Fibroblast of peridontal ligament (primary cell): ENCODE results near the gene WWOX.

Experiments used
- DNase-seq: peaks from one replicate; pipeline ENCODE4 v3.0.0-alpha.2; 2010; ENCODE audit errors: extremely low read depth

The WWOX gene

DNA sequence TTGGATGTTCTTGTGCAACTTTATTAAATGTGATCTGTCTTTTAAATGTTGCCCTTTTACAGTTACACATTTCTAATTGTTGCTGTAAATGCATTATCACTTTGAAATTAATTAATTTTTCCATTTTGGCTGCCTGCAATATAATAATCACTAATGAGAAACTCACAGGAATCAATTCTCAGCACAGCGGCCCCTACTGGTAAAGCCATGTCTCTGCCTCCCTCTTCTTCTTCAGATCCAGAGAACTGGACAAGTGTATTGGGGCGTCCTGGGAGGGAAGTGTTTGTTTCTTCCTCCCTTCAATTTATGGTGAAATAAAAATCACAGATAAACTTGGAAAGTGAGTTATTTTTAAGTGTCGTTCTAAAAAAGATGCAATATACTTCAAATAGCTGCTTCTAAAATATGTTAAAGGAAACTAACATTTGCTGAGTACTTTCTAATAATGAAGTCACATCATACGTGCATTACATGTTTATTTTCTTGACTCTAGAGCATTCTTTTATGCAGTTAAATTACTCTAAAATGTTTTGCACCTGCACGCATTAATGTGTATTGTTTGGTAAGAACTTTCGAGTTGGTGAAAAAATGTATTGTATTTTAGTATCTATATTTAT lies 338.0 kb downstream of the WWOX start:
- DNase-seq, result no peak

DNA sequence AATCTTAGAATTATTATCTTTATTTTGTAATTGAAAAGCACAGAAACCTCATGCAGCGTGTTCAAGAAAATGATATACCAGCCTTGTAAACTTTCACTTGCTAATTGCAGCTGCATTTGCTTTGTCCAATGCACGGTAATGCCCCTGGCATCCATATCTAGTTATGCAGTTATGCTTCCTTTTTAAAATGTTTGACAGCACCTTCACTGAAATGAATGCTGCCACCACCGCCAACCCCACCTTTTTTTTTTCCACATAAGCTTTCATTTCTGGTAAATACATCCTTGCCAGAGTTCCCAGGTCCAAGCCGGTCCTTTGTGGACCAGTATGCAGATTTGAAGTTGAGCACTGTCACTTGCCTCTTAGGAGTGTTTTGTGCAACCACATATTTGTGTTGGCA lies 338.8 kb downstream of the WWOX start:
- no peak for DNase-seq

DNA sequence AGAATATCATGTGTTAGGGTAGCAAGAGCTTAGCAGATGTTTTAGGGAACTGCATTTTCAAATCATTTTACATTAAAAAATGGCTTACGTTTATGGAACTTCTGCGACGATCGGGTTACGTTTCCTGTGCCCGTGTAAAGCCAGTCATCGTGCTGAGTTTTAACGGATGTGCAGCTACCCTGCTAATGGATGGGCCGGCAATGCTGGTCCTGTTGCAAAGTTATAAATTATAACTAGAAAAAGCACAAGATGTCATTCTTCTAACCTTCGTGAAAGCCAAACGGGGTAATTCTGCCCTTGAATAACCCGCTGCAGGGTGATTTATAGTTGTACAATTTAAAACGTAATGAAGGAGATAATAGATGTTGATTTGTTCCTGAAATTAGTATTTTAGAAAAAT lies 339.2 kb downstream of the WWOX start:
- no peak for DNase-seq

DNA sequence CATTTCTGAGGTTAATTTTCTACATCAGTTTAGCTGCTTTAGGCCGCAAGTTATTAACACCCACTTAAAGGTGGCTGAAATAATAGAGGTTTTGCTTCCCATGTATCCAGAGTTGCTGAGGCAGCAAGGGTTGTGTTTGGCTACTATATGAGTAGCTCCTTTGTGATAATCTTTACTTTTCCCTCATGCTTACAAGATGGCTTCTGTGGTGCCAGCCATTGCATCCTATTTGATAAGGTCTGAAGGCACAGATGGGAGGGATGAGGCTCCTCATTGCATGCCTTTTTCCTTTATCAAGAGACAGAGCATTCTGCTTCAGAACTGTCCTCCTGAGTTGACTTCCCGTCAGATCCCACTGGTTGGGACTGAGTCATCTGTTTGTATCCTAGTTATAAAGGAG lies 340.2 kb downstream of the WWOX start:
- DNase-seq, result no peak

DNA sequence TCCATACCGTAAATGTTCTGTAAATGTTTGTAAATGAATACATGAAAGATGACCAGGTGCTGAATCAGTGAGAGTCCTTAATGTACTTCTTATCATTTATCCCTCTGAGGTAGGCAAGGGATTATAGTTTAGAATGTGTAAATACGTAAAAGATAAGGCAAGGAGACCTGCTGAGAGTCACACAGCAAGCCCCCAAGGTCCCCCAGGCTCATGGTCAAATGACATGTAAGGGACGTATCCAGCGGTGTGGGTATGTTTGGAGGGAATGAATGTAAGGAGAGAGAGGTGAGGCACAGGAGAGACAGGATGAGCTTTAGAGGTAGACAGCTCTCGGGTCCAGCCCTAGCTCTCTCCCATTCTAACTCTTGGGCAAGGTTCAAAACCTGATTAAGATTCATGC lies 341.8 kb downstream of the WWOX start:
- DNase-seq, result no peak

DNA sequence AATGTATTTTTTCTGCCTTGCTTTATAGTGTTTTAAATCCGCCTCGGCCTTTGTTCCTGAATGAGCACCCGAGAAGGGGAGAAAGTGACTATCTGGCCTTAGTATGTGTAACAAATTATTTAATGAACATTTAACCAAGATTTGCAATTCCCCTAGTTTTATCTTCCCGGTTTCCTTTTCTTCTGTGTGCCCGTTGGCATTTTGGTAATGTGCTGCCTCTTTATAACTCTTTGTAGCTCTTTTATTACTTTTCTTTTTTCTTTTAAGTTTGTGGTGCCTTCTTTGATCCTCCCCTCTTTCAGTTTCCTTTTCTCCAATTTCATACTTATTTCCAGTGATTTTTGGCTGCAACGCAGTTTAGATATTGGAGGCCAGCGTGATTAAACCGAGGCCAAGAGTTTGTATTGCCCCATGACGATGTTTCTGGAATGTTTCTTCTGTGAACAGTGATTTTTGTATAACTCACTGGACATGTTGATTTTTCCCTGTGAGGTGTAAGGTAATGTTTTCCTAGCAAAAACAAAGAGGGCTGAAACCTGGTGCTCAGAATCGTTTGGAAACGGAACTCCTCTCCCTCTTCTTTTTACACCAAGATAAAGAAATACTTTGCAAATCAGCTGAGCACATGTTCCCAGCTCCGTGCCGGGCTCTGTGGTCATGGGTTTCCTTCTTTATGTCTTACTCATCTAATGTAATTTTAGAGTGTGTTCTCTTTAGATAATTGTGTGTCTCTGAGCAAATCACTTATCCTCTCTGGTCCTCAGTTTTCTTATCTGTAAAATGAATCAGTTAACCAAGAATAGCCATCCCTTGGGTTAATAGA lies 344.3 kb downstream of the WWOX start:
- no peak for DNase-seq

DNA sequence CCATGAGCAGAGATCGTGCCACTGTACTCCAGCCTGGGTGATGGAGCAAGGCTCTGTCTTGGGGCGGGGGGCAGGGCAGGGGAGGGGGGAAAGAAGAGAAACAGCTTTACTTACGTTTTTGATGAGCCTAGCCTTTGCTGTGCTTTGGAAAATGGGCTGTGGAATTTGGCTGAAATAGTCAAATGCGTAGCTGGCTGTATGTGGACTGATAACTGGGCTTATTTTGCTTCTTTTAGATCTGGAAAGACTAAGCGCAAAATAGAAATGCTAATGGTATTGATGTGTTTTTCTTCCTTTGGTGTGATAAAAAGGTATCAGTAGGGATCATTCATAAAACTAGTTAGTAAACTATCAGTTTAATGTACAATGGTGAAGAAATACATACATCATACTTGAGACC lies 346.4 kb downstream of the WWOX start:
- DNase-seq, result no peak

DNA sequence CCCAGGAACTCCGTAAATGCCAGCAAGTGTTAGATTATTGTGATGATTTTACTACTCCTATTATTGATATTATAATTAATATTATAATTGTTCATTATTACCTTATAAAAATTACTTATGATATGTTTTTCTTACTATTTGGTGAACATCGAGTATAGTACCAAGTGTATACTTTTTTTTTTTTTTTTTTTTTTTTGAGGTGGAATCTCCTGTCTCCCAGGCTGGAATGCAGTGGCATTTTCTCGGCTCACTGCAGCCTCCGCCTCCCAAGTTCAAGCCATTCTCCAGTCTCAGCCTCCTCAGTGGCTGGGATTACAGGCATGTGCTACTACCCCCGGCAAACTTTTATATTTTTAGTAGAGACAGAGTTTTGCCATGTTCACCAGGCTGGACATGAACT lies 347.0 kb downstream of the WWOX start:
- no peak for DNase-seq

DNA sequence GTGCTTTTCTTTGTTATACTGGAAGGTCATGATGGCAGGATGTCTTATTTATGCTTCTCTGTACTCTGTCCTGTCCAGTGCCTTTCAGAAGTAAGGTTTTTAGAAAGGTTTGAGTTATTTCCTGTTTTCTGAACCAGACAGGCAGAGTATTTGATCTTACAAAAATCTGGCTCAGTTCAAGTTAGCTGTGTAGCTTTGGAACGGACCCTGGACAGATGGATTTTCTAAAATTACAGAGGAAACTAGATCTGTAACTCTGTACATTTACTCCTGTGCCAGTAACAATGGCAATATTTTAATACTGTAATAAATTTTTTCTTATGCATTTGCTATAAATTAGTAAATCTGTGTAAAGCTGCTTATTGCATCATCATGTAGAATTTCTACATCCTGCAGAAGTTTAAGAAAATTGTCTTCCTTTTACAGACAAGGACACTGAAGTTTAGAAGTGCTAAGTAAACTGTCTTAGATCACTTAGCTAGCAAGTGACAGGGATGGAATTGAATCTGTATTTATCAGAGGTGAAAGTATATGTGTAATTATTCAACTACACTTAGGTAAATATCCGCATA lies 347.6 kb downstream of the WWOX start:
- no peak for DNase-seq

DNA sequence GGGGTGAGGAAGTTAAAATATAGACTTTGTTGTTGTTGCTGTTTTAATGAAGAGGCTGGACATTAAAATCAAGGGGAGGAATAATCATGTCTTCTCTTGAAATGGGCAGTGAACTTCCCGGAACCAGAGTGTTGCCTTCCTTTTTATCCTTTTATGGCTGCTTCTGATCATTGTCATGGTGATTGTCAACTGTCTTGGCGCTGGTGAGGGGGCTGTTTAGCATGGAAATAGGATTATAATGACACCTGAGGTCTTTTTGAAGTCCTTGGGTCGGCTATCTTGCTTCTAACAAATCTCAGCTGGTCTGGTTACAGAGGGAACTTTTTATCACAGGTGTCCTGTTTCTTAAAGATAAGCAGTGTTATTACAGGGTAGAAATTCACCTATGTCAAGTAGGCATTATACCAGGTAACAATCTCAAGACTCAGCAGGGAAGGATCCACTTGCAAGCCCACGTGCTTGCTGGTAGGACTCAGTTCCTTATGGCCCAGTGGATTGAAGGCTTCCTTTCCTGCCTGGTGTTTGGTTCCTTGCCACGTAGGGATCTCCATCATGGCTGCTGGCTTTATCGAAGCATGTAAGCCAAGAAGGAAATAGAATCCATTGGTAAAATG lies 349.3 kb downstream of the WWOX start:
- DNase-seq, result no peak

DNA sequence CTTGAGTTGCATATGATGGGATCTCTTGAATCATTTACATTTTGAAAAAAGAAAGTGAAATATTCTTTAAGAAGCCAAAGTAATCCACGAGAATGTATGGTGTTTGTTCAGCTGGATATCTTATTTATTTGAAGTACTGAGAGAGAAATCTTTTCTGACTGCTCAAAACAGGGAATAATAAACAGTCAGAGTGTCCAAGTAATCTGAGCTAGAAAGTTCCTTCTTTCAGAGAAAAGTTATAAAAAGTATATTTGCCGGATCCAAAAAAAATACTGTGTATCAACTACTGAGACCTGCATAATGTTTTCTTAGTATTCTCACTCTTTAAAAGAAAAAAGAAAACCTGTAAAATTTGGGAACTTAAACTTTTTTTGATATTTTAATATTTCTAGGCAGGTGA lies 350.8 kb downstream of the WWOX start:
- no peak for DNase-seq

DNA sequence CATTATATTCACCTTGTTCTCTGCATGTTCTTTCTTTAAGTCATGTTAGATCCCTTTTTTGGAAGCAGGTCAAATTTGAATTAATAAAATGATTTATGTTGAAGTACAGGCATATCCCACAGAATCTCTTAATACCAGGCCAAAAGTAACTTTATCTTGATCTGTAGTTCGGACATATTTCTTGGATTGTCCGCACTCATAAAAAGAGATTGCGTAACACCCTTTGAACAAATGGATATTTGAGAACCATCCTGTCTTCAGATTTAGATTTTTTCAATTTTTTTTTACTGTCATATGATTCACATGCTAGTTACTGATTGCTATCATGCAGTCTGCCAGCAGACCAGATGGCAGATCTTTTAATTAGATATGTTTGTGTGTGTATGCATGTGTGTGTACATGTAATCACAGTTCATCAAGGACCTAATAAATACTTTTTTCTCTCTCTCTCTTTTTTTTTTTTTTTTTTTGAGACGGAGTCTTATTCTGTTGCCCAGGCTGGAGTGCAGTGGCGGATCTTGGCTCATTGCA lies 352.6 kb downstream of the WWOX start:
- DNase-seq, result no peak

DNA sequence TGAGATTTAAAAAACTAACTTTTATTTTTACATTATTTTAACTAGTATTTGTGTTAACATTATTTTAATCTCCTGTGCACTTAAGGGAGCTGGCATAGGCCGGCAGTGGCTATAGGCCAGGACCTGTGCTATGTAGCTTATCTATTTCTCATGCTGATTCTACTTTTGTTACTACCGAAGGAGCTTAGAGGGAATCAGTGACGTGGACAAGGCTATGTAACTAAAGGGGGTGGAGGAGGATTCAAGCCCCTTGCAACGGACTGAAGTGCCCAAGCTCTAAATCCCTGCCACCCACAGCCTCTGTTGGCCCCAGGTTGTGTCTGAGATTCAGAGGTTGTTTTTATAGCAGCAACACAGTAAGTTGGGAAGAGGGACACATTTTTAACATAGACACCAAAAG lies 356.4 kb downstream of the WWOX start:
- DNase-seq, result no peak

DNA sequence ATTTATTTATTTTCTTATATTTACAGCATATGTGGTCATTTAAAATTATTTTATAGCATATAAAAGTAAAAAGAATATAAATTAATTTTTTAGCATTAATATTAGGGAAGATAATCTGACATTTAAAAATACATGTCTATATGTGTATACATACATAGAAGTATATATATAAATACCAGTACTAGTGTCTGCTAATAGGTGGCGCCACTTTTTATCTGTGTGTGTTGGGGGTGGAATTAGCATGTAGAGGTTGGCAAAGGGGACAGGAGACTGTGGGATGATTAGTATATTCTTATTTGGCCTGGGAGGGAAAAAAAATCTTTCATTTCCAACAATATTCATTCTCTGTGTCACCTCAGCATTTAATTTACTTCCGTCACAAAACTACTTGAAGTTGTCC lies 359.1 kb downstream of the WWOX start:
- DNase-seq, result no peak

DNA sequence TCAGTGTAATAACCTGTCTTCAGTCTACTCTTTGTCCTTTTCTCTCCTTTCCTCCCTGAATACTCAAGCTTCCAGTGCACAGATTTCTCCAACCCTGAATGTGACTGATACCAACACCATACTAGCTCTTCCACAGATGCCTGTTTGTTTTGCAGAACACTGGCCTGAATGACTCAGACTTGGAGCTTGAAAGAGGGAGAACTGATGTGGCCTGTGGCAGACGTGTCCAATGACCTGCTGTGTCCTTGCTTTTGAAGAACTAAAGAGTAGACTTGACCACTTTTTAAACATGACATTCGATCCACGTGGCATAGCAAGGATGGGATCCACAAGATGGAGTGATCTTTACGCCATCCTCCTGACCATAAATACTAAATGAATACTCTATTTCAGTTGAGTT lies 361.0 kb downstream of the WWOX start:
- DNase-seq, result no peak

DNA sequence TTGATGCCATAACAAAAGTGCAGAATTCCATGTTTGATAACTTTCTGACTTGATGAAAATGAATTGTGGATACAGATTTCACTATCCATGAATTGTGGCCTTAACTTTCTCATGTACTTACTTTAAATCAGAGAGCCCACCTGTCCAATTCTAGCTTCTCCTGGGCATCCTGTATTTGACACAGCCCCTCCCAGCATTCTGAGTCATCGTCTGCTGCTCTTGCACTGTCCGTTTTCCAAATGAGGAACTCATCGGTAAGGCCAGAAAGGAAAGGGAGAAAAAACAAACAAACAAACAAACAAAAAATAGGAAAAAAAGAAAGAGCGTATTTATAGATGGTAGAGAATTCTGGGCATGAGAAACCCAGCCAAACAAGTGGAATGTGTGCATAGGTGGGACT lies 361.6 kb downstream of the WWOX start:
- DNase-seq, result no peak

DNA sequence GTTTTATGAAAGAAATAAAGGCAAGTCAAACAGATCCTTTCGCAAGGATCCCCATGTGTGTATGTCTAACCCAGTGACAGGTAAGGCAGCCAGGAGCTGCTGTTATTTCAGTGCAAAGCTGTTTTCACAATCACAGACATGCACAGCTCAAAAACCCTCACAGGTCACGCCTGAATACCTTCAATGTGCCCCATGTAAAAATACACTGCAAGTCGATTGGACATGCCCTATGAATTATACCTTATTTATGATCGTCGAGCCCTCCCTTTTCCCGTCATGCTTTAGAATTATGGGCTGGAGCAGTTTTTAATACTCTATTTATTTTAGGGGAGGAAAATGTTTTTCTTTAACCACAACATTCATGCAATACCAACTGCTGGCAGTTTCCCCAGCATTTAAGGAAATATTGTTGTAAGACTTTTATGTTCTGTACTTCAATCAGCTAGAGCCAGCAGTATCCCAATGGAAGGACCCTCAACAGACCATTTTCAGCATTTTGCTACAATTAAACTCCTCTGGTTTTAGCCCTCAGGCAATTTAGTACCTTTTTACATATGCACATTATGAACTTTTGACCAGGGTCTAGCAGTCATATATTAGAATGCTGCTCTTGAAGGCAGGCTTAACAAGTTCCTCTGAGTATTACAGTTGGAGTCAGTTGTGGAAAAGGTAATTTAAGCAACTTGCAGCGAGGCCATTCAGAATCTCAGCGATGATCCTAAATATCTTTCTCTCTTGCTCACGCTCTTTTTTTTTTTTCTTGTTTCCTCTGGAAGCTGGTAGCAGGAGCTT lies 362.2 kb downstream of the WWOX start:
- DNase-seq, result no peak

DNA sequence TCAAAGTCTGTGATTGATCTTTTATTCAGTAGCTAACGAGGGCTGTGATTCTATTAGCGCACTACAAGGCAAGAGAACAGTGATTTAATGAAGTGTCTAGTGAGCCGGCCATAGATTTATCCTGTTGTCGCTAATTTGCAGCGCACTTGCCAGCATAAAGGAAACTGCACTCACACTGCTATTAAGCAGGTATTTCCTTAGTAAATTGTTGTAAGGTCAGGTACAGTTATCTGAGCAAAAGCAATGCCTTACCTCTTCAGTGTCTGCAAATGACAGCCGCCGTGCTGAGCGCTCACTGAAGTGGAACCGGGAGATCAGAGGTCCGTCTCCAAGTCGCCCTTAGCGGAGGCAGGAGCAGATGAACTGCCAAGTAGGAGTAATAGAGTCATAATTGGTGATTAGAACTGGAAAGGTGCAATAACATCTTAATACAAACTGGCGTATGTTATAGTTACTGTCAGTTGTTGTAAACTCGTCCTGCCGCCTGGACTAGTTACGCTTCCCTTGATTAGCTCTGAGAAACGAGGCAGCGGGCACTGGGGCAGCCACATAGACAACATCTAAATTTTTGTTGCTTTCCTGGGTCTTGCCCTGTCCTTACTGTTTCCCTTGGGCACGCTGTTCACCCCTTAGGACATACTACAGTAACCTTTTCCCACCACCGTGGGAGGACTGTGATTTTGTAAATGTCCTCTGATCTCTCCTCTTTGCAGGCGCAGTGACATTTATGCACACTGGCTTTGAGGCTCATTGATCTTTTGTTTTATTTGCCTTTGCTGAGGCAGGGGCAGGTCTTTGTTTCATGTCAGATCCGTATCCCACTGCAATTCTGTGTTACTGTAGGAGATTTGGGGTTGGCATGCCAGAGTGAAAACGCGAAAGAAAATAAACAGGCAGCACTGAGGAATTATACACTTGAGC lies 363.1 kb downstream of the WWOX start:
- no peak for DNase-seq

DNA sequence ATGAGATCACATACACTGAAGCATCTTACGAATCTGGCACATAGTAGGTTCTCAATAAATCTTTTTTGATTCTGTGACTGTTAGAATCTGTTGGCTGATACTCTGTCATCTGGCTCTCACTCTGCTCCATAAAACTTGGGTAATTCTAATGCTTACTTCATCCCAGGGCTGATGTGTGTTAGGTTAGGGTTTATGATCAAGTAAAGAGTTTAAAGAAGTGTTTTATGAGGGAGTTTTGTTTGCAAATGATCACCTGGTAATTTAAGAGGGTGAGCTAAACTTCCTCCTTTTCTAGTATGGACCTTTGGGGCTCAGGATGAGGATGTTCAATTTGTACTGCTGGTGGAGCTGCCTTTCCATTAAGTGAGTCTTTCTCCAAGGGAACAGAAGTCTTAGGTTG lies 364.1 kb downstream of the WWOX start:
- no peak for DNase-seq

DNA sequence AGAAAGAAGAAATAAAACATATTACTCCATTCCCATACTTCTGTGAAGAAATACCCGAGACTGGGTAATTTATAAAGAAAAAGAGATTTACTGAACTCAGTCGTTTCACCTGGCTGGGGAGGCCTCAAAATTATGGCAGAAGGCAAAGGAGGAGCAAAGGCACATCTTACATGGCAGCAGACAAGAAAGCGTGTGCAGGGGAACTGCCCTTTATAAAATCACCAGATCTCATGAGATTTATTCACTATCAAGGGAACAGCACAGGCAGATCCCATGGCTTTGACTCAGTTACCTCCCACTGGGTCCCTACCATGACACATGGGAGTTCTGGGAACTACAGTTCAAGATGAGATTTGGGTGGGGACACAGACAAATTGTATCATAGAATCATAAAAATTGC lies 365.4 kb downstream of the WWOX start:
- DNase-seq, result no peak

DNA sequence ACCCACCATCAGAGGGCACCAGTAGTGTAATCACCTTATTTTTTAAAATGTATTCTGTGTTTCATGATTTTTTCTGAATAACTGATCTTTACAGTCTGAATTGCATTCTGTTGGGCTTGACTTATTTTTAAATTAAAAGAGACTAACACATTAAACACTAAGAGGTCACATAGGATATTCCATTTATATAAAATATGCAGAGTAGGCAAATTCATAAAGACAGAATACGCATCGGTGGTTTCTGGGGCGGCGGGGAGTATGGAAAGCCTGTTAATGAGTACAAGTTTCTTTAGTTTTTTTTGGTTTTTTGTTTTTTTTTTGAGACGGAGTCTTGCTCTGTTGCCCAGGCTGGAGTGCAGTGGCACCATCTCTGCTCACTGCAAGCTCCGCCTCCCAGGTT lies 366.3 kb downstream of the WWOX start:
- DNase-seq, result no peak
